Sigmoid colon (tissue), 7 donors: ENCODE data around the gene ZNF205. TPM values are rescaled to one million over a fixed set of nuclear protein-coding genes. Genes with fewer than 3 reads are reported as not detected.

Experiments used
- DNase-seq: peaks from one replicate; pipeline ENCODE4 v3.0.0-alpha.2; 2019
- H3K27ac ChIP-seq, 4 donors: fragments of 200-600 bp; sonication (generic); one replicate each; pipeline ENCODE4 v1.5.1; 2016 to 2019; ENCODE audit warnings: mild to moderate bottlenecking in 1 of 4
- H3K27me3 ChIP-seq, 3 donors: fragments of 200-600 bp; sonication (generic); one replicate each; pipeline ENCODE4 v1.5.1; 2019; ENCODE audit warnings: mild to moderate bottlenecking in 1 of 3
- H3K36me3 ChIP-seq, 4 donors: fragments of 200-600 bp; sonication (generic); one replicate each; pipeline ENCODE4 v1.5.1; 2016 to 2019
- H3K4me1 ChIP-seq, 4 donors: fragments of 200-600 bp; sonication (generic); one replicate each; pipeline ENCODE4 v1.5.1; 2017 to 2019
- H3K4me3 ChIP-seq, 4 donors: fragments of 200-600 bp; sonication (generic); one replicate each; pipeline ENCODE4 v1.5.1; 2017 to 2019; ENCODE audit warnings: mild to moderate bottlenecking in 2 of 4, moderate library complexity in 1 of 4
- H3K9me3 ChIP-seq, 4 donors: fragments of 200-600 bp in 3 of 4; sonication (generic) in 3 of 4; one replicate each; pipeline versions ENCODE4 v1.5.1 to v1.6.1; 2013 to 2019
- EP300 ChIP-seq, 4 donors: sonication (generic); formaldehyde crosslinking; IDR thresholded peaks; one replicate each; pipeline ENCODE4 v1.6.1; 2017; ENCODE audit warnings: antibody characterized with exemption in 4 of 4
- POLR2A ChIP-seq, 2 donors: fragments of 450-650 bp; IDR thresholded peaks; one replicate each; pipeline ENCODE4 v1.6.1; 2016; ENCODE audit warnings: antibody characterized with exemption in 2 of 2, mild to moderate bottlenecking in 2 of 2, moderate library complexity in 2 of 2
- POLR2AphosphoS5 ChIP-seq, 4 donors: sonication (generic); formaldehyde crosslinking; IDR thresholded peaks; one replicate each; pipeline ENCODE4 v1.6.1; 2017; ENCODE audit warnings: antibody characterized with exemption in 4 of 4
- WGBS, 2 donors: extraction: QIAGEN DNeasy Blood & Tissue Kit; methylation state at CpG; one replicate each; pipeline ENCODE4 v1.1.7; 2013; 5-methylcytosine and 5-hydroxymethylcytosine counted together
- intact Hi-C: fragments of 100-400 bp; cut with DNase I; formaldehyde crosslinking; loops from one replicate; pipeline ENCODE4 v1.15.1; 2023
- polyA plus RNA-seq, 3 donors: library from polyadenylated mRNA; stranded (reverse); fragments of 200-250 nt; gene quantifications; one replicate each; pipeline ENCODE4 v1.2.3, GENCODE V29; 2013
- total RNA-seq, 4 donors: library from RNA; depleted of rRNA; stranded (reverse); fragments of >200 nt; gene quantifications; one replicate each; pipeline ENCODE4 v1.1.0, GENCODE V29; 2016
- TF ChIP-seq, protein P1 (sequence below), 4 experiments: fragments of 450-650 bp in 3 of 4; fragments of 200-600 bp in 1 of 4; IDR thresholded peaks; one replicate each; pipeline ENCODE4 v1.5.1; 2016 to 2019; ENCODE audit warnings: antibody characterized with exemption in 4 of 4, mild to moderate bottlenecking in 3 of 4, moderate library complexity in 2 of 4
- donor health status: healthy with polysubstance abuse.
- donor health status: Bipolar disorder and iron deficiency.
- donor health status: healthy.

Gene ZNF205
- total and polyA plus RNA-seq, 7 donors = 6.6 to 17.5 (median 15.8) TPM

DNA sequence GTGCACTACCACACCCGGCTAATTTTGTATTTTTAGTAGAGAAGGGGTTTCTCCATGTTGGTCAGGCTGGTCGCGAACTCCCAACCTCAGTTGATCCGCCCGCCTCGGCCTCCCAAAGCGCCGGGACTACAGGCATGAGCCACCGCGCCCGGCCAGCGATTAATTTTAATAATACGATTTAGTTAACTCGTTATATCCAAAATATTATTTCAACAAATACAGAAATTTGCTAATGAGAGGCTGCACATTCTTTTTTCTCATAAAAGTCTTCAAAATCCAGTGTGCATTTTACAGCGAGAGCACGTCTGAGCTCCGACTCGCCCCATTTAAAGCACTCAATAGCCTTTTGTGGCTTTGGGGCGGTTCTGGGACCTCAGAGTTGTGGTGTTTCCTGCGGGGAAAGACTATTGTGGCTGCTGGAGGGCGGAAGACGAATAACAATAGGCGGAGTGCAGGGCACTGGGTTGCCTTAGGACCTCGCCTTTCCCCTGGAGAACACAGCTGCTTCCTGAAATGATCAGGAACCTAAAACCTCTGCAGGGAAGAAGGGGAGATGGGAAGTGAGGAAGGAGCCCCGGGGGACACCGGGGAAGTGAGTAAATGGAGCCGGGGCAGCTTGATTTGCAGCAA is 10.4 kb upstream of the ZNF205 start:
- DNase-seq = no peak
- H3K9me3 ChIP-seq = no peaks in the 10 kb centered on the region
- no peak for TF ChIP-seq POLR2A (IDR thresholded peaks at IDR 0.05)
- peak in 1 of 4 donors; percentile 34 for TF ChIP-seq POLR2AphosphoS5 (IDR thresholded peaks at IDR 0.05)
- no peak for TF ChIP-seq EP300 (IDR thresholded peaks at IDR 0.05)
- TF ChIP-seq, protein P1, sequence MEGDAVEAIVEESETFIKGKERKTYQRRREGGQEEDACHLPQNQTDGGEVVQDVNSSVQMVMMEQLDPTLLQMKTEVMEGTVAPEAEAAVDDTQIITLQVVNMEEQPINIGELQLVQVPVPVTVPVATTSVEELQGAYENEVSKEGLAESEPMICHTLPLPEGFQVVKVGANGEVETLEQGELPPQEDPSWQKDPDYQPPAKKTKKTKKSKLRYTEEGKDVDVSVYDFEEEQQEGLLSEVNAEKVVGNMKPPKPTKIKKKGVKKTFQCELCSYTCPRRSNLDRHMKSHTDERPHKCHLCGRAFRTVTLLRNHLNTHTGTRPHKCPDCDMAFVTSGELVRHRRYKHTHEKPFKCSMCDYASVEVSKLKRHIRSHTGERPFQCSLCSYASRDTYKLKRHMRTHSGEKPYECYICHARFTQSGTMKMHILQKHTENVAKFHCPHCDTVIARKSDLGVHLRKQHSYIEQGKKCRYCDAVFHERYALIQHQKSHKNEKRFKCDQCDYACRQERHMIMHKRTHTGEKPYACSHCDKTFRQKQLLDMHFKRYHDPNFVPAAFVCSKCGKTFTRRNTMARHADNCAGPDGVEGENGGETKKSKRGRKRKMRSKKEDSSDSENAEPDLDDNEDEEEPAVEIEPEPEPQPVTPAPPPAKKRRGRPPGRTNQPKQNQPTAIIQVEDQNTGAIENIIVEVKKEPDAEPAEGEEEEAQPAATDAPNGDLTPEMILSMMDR (IDR thresholded peaks at IDR 0.05) = no peak
- WGBS, 2 donors = 37 to 76% methylated on average over 27 of the region's 27 CpGs
- H3K27ac ChIP-seq = peak overlapping the region in 2 of 4 donors; percentile 20 to 31
- H3K4me1 ChIP-seq = peaks cover 0 to 19% (median 12%) of the 10 kb centered on the region in 4 donors
- H3K27me3 ChIP-seq = peaks cover 6 to 40% (median 24%) of the 10 kb centered on the region in 3 donors
- intact Hi-C loops = no loop called here
- H3K4me3 ChIP-seq = no peak overlapping the region
- H3K36me3 ChIP-seq = no peaks in the 10 kb centered on the region

DNA sequence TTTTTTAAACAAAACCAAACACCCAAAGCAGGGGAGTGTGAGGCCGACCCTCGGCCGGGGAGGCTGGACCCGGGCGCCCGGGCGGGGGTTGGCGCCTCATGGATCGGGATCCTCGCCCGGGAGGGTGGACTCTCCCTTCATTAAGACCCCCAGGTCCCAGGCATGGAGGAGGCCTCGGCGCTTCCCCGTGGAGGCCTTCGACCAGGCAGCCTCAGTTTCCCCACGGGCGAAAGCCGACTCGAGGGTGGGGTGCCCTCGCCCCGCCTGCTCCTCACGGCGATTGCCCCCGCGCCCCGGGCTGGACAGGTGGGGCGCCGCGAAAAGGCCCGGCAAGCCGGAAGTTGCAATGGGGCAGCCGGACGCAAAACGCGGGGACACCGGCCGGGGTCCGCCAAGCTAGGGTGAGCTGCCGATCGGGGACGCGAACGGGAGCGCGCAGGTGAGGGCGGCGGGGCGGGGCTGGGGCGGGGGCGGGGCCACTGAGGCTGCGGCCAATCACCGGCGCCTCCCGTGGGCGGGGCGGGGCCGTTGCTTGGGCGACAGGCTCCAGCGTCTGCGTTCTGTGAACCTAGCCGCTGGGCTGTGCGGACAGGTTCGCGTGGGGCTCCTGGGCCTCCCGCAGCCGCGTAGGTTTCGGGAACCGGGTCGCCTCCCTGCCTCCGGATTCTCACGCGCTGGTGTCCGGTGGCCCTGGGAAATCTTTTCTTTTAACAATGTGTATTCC is 6.0 kb upstream of the ZNF205 start:
- no peak for TF ChIP-seq POLR2A (IDR thresholded peaks at IDR 0.05)
- no peak for TF ChIP-seq EP300 (IDR thresholded peaks at IDR 0.05)
- TF ChIP-seq POLR2AphosphoS5 (IDR thresholded peaks at IDR 0.05) = peak; percentile 24 to 64 (median 46)
- TF ChIP-seq, protein P1 (IDR thresholded peaks at IDR 0.05) = no peak
- WGBS, 2 donors = 1% methylated on average over 74 of the region's 74 CpGs
- intact Hi-C loops = loop anchor here (2.0 to 5.0 kb wide), 2 partner anchors 18 to 61 kb away; no protein-coding TSS in a partner anchor
- no peaks in the 10 kb centered on the region for H3K36me3 ChIP-seq
- H3K27me3 ChIP-seq = peaks cover 0 to 10% (median under 1%) of the 10 kb centered on the region in 3 donors
- H3K9me3 ChIP-seq = no peaks in the 10 kb centered on the region
- peak; percentile 96 for DNase-seq
- peak overlapping the region; percentile 71 to 80 (median 76) for H3K27ac ChIP-seq
- peak overlapping the region; percentile 46 to 69 (median 58) for H3K4me3 ChIP-seq
- H3K4me1 ChIP-seq = peaks cover 0 to 15% (median 8%) of the 10 kb centered on the region in 4 donors

DNA sequence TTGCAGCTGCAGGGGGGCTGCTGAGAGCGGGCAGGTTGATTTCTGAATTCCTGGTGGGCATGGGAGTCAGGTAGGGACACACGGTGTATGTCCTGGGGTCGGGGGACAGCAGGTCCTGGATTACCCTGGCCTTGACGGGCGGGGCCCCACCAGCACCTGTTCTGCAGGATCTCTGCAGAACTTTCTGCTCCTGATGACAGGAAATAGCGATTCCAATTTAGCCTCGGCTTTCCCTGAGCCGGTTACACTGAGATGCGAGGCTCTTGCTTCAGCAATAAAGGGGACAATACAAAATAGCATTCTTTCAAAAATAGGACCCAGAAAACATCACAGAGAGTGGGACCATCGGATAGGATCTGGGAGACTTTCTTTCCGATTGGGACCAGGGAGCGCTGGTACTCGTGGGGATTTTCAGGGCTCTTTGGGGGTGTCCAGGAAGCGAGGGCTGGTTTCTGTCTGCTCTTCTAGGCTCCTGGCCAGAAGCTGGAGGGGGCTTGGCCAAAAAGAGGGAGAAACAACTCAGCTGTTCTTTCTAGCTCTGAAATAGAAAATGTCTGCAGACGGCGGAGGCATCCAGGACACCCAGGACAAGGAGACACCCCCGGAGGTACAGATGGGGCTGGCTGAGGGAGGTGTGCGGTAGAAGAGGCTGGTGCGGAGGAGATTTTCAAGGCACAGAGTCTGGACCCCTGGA is 642 bp downstream of the ZNF205 start:
- peak overlapping the region; percentile 75 to 80 (median 77) for H3K27ac ChIP-seq

DNA sequence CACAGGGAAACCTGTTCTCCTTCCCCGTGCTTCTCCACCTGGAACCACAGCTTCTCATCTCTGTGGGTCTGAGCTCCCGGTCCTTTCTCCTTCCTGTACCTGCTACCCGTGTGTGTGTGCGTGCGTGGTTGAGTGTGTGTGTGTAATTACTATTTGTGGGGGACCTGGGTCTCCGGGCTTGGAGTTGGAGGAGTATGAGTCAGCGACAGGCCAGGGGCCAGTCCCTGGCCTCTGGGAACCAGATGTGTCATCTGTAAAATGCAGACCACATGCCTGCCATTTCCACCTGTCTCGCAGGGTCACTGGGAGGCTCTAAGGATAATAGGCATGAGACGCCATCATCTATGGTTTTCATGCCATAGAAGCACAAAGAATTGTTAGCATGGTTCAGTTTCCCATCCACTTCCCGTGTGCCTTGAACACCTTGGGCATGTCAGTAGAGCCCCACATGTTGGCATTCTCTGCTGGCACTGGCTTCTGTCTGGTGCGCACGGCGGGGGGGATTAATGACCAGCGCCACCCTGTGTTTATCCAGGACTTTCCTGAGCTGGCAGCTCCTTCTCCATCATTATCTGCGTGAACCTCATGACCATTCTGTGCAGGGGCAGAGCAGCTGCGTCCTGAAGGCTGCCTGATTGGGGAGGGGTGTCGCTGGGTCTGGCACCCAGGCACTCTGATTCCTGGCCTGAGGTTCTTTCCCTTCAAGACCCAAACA is 1.5 kb downstream of the ZNF205 start:
- Histone ChIP-seq H3K36me3 (peaks cover 4 to 34% (median 13%) of the 10 kb centered on the region in 4 donors), H3K27me3 (no peaks in the 10 kb centered on the region), H3K27ac (peak overlapping the region in 3 of 4 donors; percentile 76 to 80 (median 78)), H3K4me3 (peak overlapping the region; percentile 76 to 86 (median 80)), H3K9me3 (no peaks in the 10 kb centered on the region), H3K4me1 (peaks cover 0 to 31% (median 24%) of the 10 kb centered on the region in 4 donors)
- intact Hi-C loops = no loop called here
- 65 to 77% methylated on average over 17 of the region's 17 CpGs for WGBS, 2 donors
- TF ChIP-seq POLR2AphosphoS5 (IDR thresholded peaks at IDR 0.05) (no peak), POLR2A (IDR thresholded peaks at IDR 0.05) (no peak), EP300 (IDR thresholded peaks at IDR 0.05) (no peak)
- TF ChIP-seq, protein P1 (IDR thresholded peaks at IDR 0.05) = no peak
- no peak for DNase-seq

More for the DNA sequence above, 642 bp downstream of the ZNF205 start:
- DNase-seq = peak; percentile 77
- Histone ChIP-seq H3K27me3 (no peaks in the 10 kb centered on the region), H3K36me3 (peaks cover 0 to 26% (median 9%) of the 10 kb centered on the region in 4 donors), H3K9me3 (no peaks in the 10 kb centered on the region), H3K4me1 (peaks cover 0 to 31% (median 24%) of the 10 kb centered on the region in 4 donors), H3K4me3 (peak overlapping the region; percentile 76 to 86 (median 80))
- WGBS, 2 donors = 17 to 40% methylated on average over 19 of the region's 19 CpGs
- intact Hi-C loops = no loop called here
- TF ChIP-seq POLR2A (IDR thresholded peaks at IDR 0.05) = no peak
- no peak for TF ChIP-seq POLR2AphosphoS5 (IDR thresholded peaks at IDR 0.05)
- TF ChIP-seq EP300 (IDR thresholded peaks at IDR 0.05) = no peak
- TF ChIP-seq, protein P1 (IDR thresholded peaks at IDR 0.05) = no peak
